Body of pancreas (tissue), 4 donors: ENCODE data around the gene FAM163A. TPM values are rescaled to one million over a fixed set of nuclear protein-coding genes. Genes with fewer than 3 reads are reported as not detected.

Experiments used
- ATAC-seq: fragments of 150-250 bp; one replicate; pipeline ENCODE4 v1.9.1; 2016
- DNase-seq, 4 donors: peaks; one replicate each; pipeline ENCODE4 v3.0.0-alpha.2; 2019
- H3K27ac ChIP-seq, 4 donors: fragments of 200-600 bp; sonication (generic); 1 replicate in 3 of 4; 2 replicates in 1 of 4; pipeline versions ENCODE4 v1.5.1 to v1.6.1; 2016 to 2019; ENCODE audit warnings: mild to moderate bottlenecking in 1 of 4, mixed read lengths in 1 of 4, moderate library complexity in 1 of 4
- H3K27me3 ChIP-seq, 2 donors: fragments of 200-600 bp; sonication (generic); one replicate each; pipeline ENCODE4 v1.6.0; 2016; ENCODE audit warnings: mild to moderate bottlenecking in 1 of 2
- H3K36me3 ChIP-seq, 2 donors: fragments of 200-600 bp; sonication (generic); replicated peaks in 1 of 2; 2 replicates each; pipeline ENCODE4 v1.5.1; 2016; ENCODE audit warnings: low read depth in 2 of 2; ENCODE audit not compliant: insufficient read depth in 1 of 2
- H3K4me1 ChIP-seq: fragments of 200-600 bp; sonication (generic); one replicate; pipeline ENCODE4 v1.6.0; 2016
- H3K4me3 ChIP-seq, 2 donors: fragments of 200-600 bp; sonication (generic); 1 replicate in 1 of 2; 2 replicates in 1 of 2; pipeline ENCODE4 v1.5.1; 2016 to 2019
- H3K9me3 ChIP-seq, 3 donors: fragments of 200-600 bp; sonication (generic); 1 replicate in 2 of 3; 2 replicates in 1 of 3; pipeline ENCODE4 v1.5.1; 2016
- POLR2A ChIP-seq, 3 donors: fragments of 450-650 bp; IDR thresholded peaks; one replicate each; pipeline ENCODE4 v1.6.1; 2016; ENCODE audit warnings: antibody characterized with exemption in 3 of 3, mild to moderate bottlenecking in 2 of 3
- WGBS, 2 donors: methylation state at CpG; one replicate each; pipeline ENCODE4 v1.1.5; 2017; 5-methylcytosine and 5-hydroxymethylcytosine counted together
- intact Hi-C: fragments of 100-400 bp; cut with DNase I; formaldehyde crosslinking; loops from one replicate; pipeline ENCODE4 v1.15.1; 2023
- total RNA-seq, 2 donors: library from RNA; depleted of rRNA; stranded (reverse); fragments of >200 nt; gene quantifications; one replicate each; pipeline ENCODE4 v1.1.0, GENCODE V29; 2016
- TF ChIP-seq, protein P1 (sequence below), 7 experiments: fragments of 450-650 bp in 4 of 7; fragments of 200-600 bp in 3 of 7; sonication (generic) in 3 of 7; IDR thresholded peaks; one replicate each; pipeline ENCODE4 v1.5.1; 2016 to 2019; ENCODE audit warnings: antibody characterized with exemption in 7 of 7

Gene FAM163A
- total RNA-seq, 2 donors from 2014 or later, result 0.26 TPM; not detected in 1

DNA sequence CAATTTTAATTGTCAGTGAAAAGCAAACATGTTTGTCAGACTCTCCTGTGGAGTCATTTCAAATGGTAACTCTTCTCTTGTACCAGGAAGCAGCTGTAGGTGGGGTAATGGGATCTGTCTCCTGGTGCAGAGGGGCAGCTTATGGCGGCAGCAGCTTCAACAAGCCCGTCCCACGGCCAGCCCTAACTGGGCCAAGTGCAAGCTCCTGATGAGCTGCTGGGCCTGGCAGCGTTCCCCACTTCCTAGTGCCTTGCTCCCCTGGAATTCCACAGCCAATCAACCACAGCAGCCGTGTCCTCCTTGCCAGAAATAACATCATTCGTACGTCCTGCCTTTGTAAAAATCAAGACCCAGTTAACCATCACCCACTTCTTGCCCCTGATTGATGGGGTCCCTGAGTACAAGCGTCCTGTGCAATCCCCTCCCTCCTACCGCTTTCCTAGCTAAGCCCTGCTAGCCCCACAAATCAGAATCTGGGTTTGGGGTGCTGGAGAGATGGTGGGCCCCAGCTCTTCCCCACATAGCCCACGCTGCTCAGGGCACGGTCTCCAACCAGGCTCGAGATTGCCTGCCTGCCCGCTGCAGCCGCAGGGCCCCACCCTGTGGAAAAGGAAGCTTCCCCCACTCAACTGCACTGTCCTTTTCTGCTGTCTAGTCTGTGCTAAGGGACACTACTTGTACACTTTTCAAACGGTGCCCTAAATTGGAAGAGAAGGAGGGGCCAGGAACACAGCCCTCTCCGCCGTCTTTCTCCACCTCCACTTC lies 73.3 kb downstream of the FAM163A start:
- peak in 3 of 4 donors; percentile 16 to 43 (median 37) for DNase-seq
- no peaks in the 10 kb centered on the region for H3K9me3 ChIP-seq
- ATAC-seq, result no peak
- intact Hi-C loops, result no loop called here
- WGBS, 2 donors, result 50 to 54% methylated on average over 15 to 17 of the region's 17 CpGs
- TF ChIP-seq, protein P1, sequence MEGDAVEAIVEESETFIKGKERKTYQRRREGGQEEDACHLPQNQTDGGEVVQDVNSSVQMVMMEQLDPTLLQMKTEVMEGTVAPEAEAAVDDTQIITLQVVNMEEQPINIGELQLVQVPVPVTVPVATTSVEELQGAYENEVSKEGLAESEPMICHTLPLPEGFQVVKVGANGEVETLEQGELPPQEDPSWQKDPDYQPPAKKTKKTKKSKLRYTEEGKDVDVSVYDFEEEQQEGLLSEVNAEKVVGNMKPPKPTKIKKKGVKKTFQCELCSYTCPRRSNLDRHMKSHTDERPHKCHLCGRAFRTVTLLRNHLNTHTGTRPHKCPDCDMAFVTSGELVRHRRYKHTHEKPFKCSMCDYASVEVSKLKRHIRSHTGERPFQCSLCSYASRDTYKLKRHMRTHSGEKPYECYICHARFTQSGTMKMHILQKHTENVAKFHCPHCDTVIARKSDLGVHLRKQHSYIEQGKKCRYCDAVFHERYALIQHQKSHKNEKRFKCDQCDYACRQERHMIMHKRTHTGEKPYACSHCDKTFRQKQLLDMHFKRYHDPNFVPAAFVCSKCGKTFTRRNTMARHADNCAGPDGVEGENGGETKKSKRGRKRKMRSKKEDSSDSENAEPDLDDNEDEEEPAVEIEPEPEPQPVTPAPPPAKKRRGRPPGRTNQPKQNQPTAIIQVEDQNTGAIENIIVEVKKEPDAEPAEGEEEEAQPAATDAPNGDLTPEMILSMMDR (IDR thresholded peaks at IDR 0.05), result no peak
- TF ChIP-seq POLR2A (IDR thresholded peaks at IDR 0.05), result no peak
- no peaks in the 10 kb centered on the region for H3K36me3 ChIP-seq
- no peak overlapping the region for H3K27ac ChIP-seq
- no peaks in the 10 kb centered on the region for H3K27me3 ChIP-seq
- no peak overlapping the region for H3K4me3 ChIP-seq
- H3K4me1 ChIP-seq, result peaks cover 25% of the 10 kb centered on the region

DNA sequence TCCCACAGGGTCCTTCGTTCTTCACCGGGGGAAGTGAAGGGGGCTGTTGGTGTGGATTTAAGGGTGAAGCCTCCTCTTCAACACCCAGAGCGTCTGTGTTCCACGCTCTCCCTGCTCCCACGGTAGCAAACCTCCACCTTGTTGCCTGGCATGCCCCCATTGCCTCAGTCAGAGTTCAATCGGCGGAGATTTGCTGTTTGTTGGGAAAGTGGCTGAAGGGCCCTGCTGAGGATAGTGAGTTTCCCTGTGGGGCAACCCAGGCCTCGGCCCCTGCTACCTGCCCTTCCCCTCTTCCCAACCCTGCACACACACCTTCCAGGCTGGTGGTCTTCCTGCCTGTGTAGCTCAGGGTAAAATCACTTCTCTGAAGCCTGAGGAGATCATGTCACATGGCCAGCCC lies 74.0 kb downstream of the FAM163A start:
- intact Hi-C loops, result no loop called here
- H3K36me3 ChIP-seq, result no peaks in the 10 kb centered on the region
- no peaks in the 10 kb centered on the region for H3K9me3 ChIP-seq
- H3K4me1 ChIP-seq, result peaks cover 25% of the 10 kb centered on the region
- H3K27me3 ChIP-seq, result no peaks in the 10 kb centered on the region
- ATAC-seq (no peak), DNase-seq (no peak)
- H3K4me3 ChIP-seq, result no peak overlapping the region
- no peak overlapping the region for H3K27ac ChIP-seq
- WGBS, 2 donors, result 77 to 90% methylated on average over 8 of the region's 8 CpGs
- no peak for TF ChIP-seq POLR2A (IDR thresholded peaks at IDR 0.05)
- TF ChIP-seq, protein P1 (IDR thresholded peaks at IDR 0.05), result no peak

DNA sequence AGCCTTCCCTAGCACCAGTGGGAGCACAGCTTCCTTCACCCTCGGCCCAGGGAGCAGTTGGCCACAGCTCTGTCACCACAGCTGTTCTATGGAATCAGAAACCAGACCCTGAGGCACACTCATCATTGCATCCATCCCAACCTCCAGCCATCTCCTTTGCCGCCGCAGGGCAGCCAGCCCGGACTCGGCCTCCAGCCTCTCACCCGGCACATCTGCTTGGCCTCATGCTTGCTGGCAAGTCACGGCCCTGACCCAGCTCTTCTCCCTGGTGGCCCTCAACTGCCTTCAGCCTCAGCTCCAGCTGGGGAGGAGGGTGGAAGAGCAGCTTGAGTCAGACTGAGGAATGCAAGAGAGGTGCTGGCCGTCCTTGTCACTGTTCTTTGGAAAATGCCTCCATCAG lies 74.7 kb downstream of the FAM163A start:
- Histone ChIP-seq H3K36me3 (no peaks in the 10 kb centered on the region), H3K4me1 (peaks cover 25% of the 10 kb centered on the region), H3K4me3 (no peak overlapping the region), H3K27ac (no peak overlapping the region), H3K27me3 (no peaks in the 10 kb centered on the region), H3K9me3 (no peaks in the 10 kb centered on the region)
- TF ChIP-seq, protein P1 (IDR thresholded peaks at IDR 0.05), result no peak
- no peak for TF ChIP-seq POLR2A (IDR thresholded peaks at IDR 0.05)
- WGBS, 2 donors, result 62 to 85% methylated on average over 6 to 8 of the region's 8 CpGs
- ATAC-seq (peak; percentile 6), DNase-seq (peak; percentile 26 to 57 (median 30))
- intact Hi-C loops, result no loop called here

DNA sequence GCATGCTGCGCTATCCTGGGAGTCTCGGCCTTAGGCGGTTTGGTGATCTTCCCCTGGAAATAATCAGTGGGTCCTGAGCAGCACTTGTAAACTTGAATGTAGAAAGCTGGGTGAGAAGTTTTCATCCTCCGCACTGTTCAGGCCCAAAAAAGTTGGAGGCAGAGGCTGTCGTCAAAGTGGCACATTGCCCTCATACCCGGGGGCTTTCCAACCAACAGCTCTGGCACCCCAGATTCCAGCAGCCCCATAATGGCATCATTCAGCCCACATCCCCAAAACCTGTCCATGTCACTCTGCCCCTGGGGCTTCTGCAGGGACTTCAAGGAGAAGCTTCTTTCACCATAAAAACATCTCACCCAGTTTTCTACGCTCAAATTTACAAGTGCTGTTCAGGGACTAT lies 75.2 kb downstream of the FAM163A start:
- DNase-seq, result no peak
- peaks cover 25% of the 10 kb centered on the region for H3K4me1 ChIP-seq
- TF ChIP-seq, protein P1 (IDR thresholded peaks at IDR 0.05), result no peak
- no peak for TF ChIP-seq POLR2A (IDR thresholded peaks at IDR 0.05)
- H3K4me3 ChIP-seq, result no peak overlapping the region
- H3K27me3 ChIP-seq, result no peaks in the 10 kb centered on the region
- H3K9me3 ChIP-seq, result no peaks in the 10 kb centered on the region
- H3K36me3 ChIP-seq, result no peaks in the 10 kb centered on the region
- WGBS, 2 donors, result 78 to 82% methylated on average over 7 of the region's 7 CpGs
- H3K27ac ChIP-seq, result no peak overlapping the region
- intact Hi-C loops, result no loop called here
- no peak for ATAC-seq

DNA sequence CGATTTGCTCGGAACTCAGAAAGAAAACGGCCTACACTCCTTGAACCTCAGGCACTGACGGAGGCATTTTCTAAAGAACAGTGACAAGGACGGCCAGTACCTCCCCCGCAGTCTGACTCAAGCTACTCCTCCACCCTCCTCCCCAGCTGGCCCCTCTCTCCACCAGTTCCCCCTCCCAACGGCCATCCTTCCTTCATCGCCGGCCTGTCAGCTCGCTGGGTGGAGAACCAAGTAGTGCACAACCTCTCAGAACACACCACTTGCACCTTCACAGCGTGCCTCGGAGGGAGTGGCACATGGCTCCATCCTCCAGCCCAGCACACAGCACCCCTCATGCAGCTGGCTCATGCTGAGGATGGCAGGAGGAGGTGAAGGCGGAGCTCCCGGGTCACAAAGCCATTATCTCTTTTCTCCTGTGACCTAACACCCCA lies 75.7 kb downstream of the FAM163A start:
- H3K9me3 ChIP-seq, result no peaks in the 10 kb centered on the region
- no peak for TF ChIP-seq POLR2A (IDR thresholded peaks at IDR 0.05)
- TF ChIP-seq, protein P1 (IDR thresholded peaks at IDR 0.05), result no peak
- no peaks in the 10 kb centered on the region for H3K27me3 ChIP-seq
- peaks cover 25% of the 10 kb centered on the region for H3K4me1 ChIP-seq
- ATAC-seq, result no peak
- DNase-seq, result peak in 1 of 4 donors; percentile 27
- no peak overlapping the region for H3K27ac ChIP-seq
- 49 to 58% methylated on average over 13 to 14 of the region's 14 CpGs for WGBS, 2 donors
- intact Hi-C loops, result no loop called here
- no peaks in the 10 kb centered on the region for H3K36me3 ChIP-seq
- no peak overlapping the region for H3K4me3 ChIP-seq
